Right ventricle myocardium superior (tissue), 1 donor: ENCODE data around the gene ZNF292. TPM values are rescaled to one million over a fixed set of nuclear protein-coding genes. Genes with fewer than 3 reads are reported as not detected.

ENCODE experiments used
- ATAC-seq: fragments of 200-7000 bp; cut with Tn5 transposase; one replicate; pipeline ENCODE4 v1.9.1; 2020; ENCODE audit warnings: mild to moderate bottlenecking; ENCODE audit not compliant: poor library complexity
- DNase-seq: peaks from one replicate; pipeline ENCODE4 v3.0.0-alpha.2; 2020
- intact Hi-C: fragments of 100-400 bp; cut with DNase I; formaldehyde crosslinking; loops from one replicate; pipeline ENCODE4 v1.11.2; 2022
- total RNA-seq: library from RNA; stranded (reverse); fragmentation: NEBNext Ultra II Directional; extraction: Animal tissue kit (Norgen Biotek cat#: 25700); gene quantifications from one replicate; pipeline ENCODE4 v1.2.1, GENCODE V29; 2021
- donor health status: DM: no; HTN: yes; CAD: no; lungs with severe emphysema.

ZNF292 gene
- total RNA-seq, 1 donor from 2014 or later = 29.4 TPM

DNA sequence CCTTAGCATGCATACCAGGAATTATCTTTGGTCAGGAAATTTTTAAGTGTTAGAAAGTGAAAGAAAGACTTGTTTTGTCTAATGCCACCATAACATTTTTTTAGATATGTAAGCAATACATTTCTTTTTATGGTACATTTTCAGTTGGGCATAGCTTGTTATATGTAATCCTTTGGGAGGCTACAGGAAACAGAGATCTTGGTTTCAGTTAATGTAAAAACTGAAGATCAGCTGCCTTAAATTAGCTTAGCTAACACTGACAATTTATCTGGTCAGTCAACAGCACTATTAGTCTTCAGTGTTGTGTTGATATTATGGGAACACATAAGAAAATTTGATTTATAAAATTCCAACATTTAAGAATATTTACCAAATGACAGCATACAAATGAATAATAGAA is 88.4 kb downstream of the ZNF292 start:
- intact Hi-C loops = loop anchor here (10.0 kb wide), 1 partner anchor 89 kb away; the partner anchor contains the start of gene ZNF292
- ATAC-seq (no peak), DNase-seq (no peak)

DNA sequence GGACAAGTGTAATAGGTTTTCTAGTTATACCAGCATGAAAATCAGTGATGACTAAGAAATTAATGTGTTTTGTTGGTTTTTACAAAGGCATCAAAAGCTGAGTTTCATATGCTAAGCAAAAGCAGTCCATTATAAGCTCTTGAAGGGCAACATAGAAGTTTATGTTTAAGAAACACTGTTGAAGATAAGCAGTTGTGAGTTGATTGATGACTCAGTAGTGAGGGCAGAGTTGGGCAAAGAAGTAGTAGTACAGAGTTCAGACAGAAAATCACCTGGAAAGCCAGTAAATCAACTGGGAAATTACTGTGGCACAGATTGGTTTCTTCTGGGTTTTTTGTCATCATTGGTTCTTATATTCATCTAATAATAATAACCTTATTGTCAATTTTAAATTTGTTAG is 89.0 kb downstream of the ZNF292 start:
- ATAC-seq = no peak
- intact Hi-C loops = loop anchor here (10.0 kb wide), 1 partner anchor 90 kb away; the partner anchor contains the start of gene ZNF292
- no peak for DNase-seq

DNA sequence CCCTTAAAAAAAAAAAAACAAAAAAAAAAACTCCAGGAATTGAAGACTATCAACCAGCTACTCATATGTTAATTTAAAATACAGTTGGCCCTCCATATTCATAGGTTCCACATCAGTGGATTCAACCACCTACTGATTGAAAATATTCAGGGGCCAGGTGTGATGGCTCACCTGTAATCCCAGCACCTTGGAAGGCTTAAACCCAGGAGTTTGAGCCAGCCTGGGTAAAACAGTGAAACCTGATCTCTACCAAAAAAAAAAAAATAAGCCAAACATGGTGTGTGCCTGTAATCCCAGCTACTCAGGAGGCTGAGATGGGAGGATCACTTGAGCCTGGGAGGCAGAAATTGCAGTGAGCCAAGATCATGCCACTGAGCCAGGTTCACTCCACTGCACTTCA is 94.7 kb downstream of the ZNF292 start:
- DNase-seq (no peak), ATAC-seq (no peak)
- intact Hi-C loops = no loop called here

- DNase-seq = no peak
- no peak for ATAC-seq
- intact Hi-C loops = no loop called here
These were observed 95.9 kb downstream of the ZNF292 start for GRCh38 chr6:87251225-87251624.

DNA sequence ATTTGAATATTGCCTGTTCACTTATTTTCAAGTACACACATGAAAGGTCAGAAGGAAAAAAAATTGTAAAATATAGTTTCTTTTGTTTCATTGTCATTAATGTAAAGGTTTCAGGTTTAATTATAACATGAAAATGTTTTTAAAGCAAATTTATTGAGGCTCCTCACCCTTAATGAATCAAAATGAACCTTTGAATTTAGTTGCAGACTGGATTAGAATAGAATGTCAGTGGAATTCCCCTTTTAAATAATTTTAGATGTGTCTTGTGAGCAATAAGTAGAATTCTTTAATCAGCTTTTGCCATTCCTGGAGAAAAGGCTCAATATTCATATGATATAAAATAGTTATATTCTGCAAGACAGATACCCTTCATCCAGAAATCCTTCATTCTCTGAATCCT is 96.4 kb downstream of the ZNF292 start:
- no peak for ATAC-seq
- no peak for DNase-seq
- intact Hi-C loops = no loop called here

- no peak for ATAC-seq
- no peak for DNase-seq
- intact Hi-C loops = no loop called here
These were observed 101.7 kb downstream of the ZNF292 start for GRCh38 chr6:87257046-87257445.

DNA sequence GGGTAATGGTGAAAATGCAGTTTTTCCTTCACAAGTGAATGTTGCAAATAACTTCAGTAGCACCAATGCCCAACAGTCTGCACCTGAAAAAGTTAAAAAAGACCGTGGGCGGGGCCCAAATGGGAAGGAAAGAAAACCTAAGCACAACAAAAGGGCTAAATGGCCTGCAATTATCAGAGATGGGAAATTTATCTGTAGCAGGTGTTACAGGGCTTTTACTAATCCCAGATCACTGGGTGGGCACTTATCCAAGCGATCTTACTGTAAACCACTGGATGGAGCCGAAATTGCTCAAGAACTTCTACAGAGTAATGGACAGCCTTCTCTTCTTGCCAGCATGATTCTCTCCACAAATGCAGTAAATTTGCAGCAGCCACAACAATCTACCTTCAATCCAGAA is 102.2 kb downstream of the ZNF292 start:
- no peak for DNase-seq
- intact Hi-C loops = no loop called here
- ATAC-seq = no peak

DNA sequence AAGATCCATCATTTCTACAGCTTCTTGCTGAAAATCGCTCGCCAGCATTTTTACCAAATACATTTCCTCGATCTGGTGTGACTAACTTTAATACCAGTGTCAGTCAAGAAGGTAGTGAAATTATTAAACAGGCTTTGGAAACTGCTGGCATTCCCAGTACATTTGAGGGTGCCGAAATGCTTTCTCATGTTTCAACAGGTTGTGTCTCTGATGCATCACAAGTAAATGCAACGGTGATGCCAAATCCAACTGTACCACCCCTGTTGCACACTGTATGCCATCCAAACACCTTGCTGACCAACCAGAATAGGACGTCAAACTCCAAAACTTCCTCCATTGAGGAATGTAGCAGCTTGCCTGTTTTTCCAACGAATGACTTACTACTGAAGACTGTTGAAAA is 102.6 kb downstream of the ZNF292 start:
- intact Hi-C loops = no loop called here
- no peak for ATAC-seq
- DNase-seq = no peak

GRCh38 chr6:87259791-87260190 is 104.4 kb downstream of the ZNF292 start:
- ATAC-seq = no peak
- intact Hi-C loops = no loop called here
- no peak for DNase-seq

GRCh38 chr6:87261534-87261933 is 106.2 kb downstream of the ZNF292 start:
- no peak for ATAC-seq
- intact Hi-C loops = no loop called here
- no peak for DNase-seq

GRCh38 chr6:87264481-87264880 is 109.1 kb downstream of the ZNF292 start:
- DNase-seq (no peak), ATAC-seq (no peak)
- intact Hi-C loops = no loop called here

DNA sequence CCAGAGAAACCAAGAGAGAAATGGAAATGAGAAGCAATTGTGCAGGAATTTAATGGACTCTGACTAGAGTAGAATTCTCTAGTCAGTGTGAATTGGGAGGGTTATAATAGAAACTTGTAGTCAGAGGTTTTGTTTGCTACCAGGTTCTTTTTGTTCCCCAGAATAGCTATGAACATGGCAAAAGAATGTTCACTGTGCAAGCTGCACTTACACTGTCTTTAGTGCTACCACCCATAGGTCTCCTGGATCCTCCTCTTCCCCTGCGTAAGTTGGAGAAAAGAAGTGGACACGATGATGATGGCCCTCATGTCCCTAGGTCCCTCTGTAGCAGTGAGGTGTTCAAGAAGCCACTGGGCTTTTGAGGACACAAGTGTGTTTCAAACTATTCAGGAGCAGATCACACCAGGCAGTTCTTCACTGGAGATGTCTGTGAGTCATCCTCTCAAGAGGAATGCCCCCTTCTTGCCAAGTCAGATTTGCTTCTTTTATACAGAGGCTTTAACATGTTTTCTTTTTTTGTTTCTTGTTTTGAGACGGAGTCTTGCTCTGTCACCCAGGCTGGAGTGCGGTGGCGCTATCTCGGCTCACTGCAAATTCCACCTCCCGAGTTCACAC is 119.4 kb downstream of the ZNF292 start:
- DNase-seq (no peak), ATAC-seq (peak; percentile 69)
- intact Hi-C loops = no loop called here

DNA sequence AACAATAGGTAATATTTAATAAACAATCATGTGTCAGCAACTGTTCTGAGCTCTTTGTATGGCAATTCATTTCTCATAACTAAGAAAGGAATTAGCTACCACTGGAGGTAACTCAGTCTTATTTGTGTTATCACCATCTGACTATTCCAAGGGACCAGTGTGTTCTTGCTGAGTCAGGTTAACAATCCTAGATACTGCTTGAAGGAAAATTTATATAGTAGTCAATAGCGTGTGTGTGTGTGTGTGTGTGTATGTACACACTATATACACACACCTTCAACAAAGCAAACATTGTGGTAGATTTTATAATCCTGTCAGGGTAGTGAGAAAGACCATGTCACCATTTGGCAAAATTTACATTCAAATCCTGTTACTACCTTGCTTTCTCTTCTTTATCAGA is 121.3 kb downstream of the ZNF292 start:
- no peak for DNase-seq
- intact Hi-C loops = no loop called here
- ATAC-seq = no peak

- intact Hi-C loops = no loop called here
- no peak for ATAC-seq
- DNase-seq = no peak
These were observed 121.8 kb downstream of the ZNF292 start for GRCh38 chr6:87277123-87277522.

GRCh38 chr6:87279196-87279595 is 123.8 kb downstream of the ZNF292 start:
- no peak for DNase-seq
- no peak for ATAC-seq
- intact Hi-C loops = no loop called here

GRCh38 chr6:87281426-87281825 is 126.1 kb downstream of the ZNF292 start:
- DNase-seq (no peak), ATAC-seq (no peak)
- intact Hi-C loops = no loop called here

DNA sequence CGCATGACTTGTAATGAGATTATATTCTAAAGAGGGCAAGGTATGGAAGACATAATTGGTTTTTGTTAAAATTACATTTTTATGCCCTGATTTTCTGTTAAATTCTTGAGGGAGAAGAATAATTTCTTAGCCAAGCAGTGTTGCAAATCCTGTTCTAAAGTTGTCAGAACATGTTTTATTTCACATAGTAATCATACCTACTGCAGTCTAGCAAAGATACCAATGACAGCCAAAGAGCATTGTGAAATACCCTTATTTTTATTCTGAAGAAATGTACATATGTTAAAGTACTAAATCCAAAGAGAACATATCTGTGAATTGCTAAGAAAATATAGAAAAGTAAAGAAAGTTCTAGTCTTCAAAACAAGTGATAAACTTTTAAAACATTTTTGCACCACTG is 127.4 kb downstream of the ZNF292 start:
- intact Hi-C loops = no loop called here
- no peak for ATAC-seq

DNA sequence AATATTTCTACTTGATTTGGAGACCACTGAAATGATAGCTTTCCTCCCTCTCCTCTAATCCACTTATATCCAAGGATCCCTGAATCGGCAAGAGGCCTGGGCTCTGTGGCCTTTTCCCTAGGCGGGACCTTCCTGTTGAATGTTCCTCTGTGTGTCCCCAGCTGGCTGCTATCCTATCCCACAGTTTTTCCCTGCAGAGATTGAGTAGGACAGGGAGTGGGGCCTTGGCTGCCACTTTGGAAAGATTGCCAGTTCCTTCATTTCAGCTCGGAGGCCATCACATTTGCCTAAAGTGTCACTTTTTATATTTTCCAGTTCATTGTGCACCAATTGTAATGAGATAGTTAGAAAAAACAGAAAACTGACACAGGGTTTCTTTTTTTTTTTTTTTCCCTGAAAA is 128.1 kb downstream of the ZNF292 start:
- no peak for ATAC-seq
- intact Hi-C loops = no loop called here
- no peak for DNase-seq

More for the DNA sequence above, 127.4 kb downstream of the ZNF292 start:
- no peak for DNase-seq

- intact Hi-C loops = no loop called here
- DNase-seq (no peak), ATAC-seq (no peak)
These were observed 131.9 kb downstream of the ZNF292 start for GRCh38 chr6:87287251-87287650.

DNA sequence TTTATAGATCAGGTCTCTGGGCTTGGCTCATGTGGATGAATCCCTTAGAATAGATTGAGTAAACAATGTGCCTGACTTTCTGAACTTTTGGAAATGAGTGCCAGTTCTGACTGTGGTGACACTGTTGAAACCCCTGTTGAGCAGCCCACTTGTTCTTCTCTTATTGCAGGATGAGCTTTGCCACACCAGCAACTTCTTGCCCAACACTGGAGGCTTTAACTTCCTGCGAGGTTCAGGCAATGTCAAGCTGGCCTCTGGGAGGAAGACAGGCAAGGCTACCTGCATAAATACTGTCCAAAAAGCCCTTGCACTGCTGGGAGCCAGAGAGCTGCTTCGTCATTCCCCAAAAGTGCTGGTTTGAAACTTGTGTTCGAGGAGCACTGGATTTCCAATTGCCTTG is 134.2 kb downstream of the ZNF292 start:
- DNase-seq = no peak
- intact Hi-C loops = no loop called here
- no peak for ATAC-seq

DNA sequence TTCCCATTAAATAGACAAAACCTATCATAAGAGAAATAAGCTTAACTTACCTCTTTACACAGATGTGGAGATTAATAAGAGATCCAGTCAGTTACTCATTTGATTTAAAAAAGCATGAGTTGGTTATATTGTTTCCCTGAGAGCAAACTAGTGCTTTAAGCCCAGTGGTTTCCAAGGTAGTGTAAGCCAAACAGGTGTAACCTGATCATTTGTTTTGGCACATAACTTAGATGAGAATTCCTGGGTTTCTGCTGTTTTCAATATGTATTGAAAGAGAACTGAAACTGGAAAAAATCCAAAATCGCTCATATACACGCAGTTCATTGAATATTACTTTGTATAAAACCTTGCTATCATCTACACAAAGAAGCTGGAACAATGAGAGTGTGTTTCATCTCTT is 136.5 kb downstream of the ZNF292 start:
- ATAC-seq = no peak
- DNase-seq = no peak
- intact Hi-C loops = no loop called here
